HCT116 (cell line): ENCODE data around the gene LAMC2.

Experiments used
- CTCF ChIP-seq, 3 experiments: fragments of 200-600 bp in 1 of 3; sonication (generic) in 1 of 3; IDR thresholded peaks in 2 of 3; conservative IDR thresholded peaks in 1 of 3; 2 replicates each; pipeline ENCODE4 v1.5.1; 2012 to 2017; ENCODE audit warnings: low read depth in 2 of 3, low read length in 2 of 3, antibody characterized with exemption in 1 of 3, borderline replicate concordance in 1 of 3, control low read depth in 1 of 3, mild to moderate bottlenecking in 1 of 3, mixed read lengths in 1 of 3, mixed run types in 1 of 3, moderate library complexity in 1 of 3; ENCODE audit not compliant: insufficient read depth in 1 of 3
- RAD21 ChIP-seq: IDR thresholded peaks from 2 replicates; pipeline ENCODE4 v1.6.1; 2012; ENCODE audit warnings: low read depth, mild to moderate bottlenecking

- TF ChIP-seq CTCF (IDR thresholded peaks at IDR 0.05 in 2 of 3, conservative IDR thresholded peaks at IDR 0.05 in 1 of 3; ENCODE audit: borderline replicate concordance in 1 of 3, insufficient read depth in 1 of 3, low read depth in 2 of 3, low read length in 2 of 3) (no peak), RAD21 (no peak)
Observed at GRCh38 chr1:183210681-183211080, 24.6 kb downstream of the LAMC2 start.
